DMS153 (cell line): ENCODE data around the gene PML.
"Not testable (repeated sequence)": the region's sequence is repeated elsewhere in the genome, so short reads cannot be mapped to it uniquely, and the experiment has no call there.

ENCODE experiments used
- DNase-seq: peaks from one replicate; lab custom pipeline; 2025; lab: John Stamatoyannopoulos, UW

The PML gene

GRCh38 chr15:73957785-73958184 is 36.7 kb upstream of the PML start:
- no peak for DNase-seq

- DNase-seq: peak; percentile 31
These were observed 35.4 kb upstream of the PML start for GRCh38 chr15:73959012-73959581.

GRCh38 chr15:73959801-73960200 is 34.7 kb upstream of the PML start:
- no peak for DNase-seq

- not testable (repeated sequence) for DNase-seq
These were observed 33.9 kb upstream of the PML start for GRCh38 chr15:73960472-73961070.

- DNase-seq: no peak
These were observed 32.1 kb upstream of the PML start for GRCh38 chr15:73962433-73962832.

GRCh38 chr15:73964736-73965093 is 29.8 kb upstream of the PML start:
- no peak for DNase-seq

GRCh38 chr15:73965094-73965757 is 29.3 kb upstream of the PML start:
- DNase-seq: no peak

- DNase-seq: no peak
These were observed 28.8 kb upstream of the PML start for GRCh38 chr15:73965758-73966113.

- DNase-seq: no peak
These were observed 26.1 kb upstream of the PML start for GRCh38 chr15:73968461-73968860.

- no peak for DNase-seq
These were observed 25.3 kb upstream of the PML start for GRCh38 chr15:73969151-73969759.

GRCh38 chr15:73972984-73973682 is 21.4 kb upstream of the PML start:
- DNase-seq: peak; percentile 52

- DNase-seq: not testable (repeated sequence)
These were observed 20.8 kb upstream of the PML start for GRCh38 chr15:73973683-73974200.

- not testable (repeated sequence) for DNase-seq
These were observed 18.9 kb upstream of the PML start for GRCh38 chr15:73975440-73976125.

- DNase-seq: no peak
These were observed 15.6 kb upstream of the PML start for GRCh38 chr15:73978896-73979295.

GRCh38 chr15:73979636-73980035 is 14.9 kb upstream of the PML start:
- DNase-seq: no peak

- no peak for DNase-seq
These were observed 12.7 kb upstream of the PML start for GRCh38 chr15:73981761-73982221.

- no peak for DNase-seq
These were observed 12.1 kb upstream of the PML start for GRCh38 chr15:73982222-73982962.

- DNase-seq: no peak
These were observed 11.2 kb upstream of the PML start for GRCh38 chr15:73983211-73983727.

- no peak for DNase-seq
These were observed 10.7 kb upstream of the PML start for GRCh38 chr15:73983773-73984172.

GRCh38 chr15:73984208-73984979 is 10.1 kb upstream of the PML start:
- DNase-seq: no peak
